OCI-LY3 (cell line): Measurements from ENCODE around the gene CCDC86.

Experiments
- CTCF ChIP-seq: fragments of 200-600, 300-600 bp; sonication (generic); IDR thresholded peaks from 2 replicates; pipeline ENCODE4 v1.5.1; 2014; ENCODE audit warnings: antibody characterized with exemption, low read length, low read depth
- EZH2phosphoT487 ChIP-seq: fragments of 200-600 bp; shearing (Covaris generic); IDR thresholded peaks from 2 replicates; pipeline ENCODE4 v1.6.1; 2018; ENCODE audit warnings: antibody characterized with exemption, mixed run types, low read depth

GRCh38 chr11:60795291-60795690 lies 46.6 kb upstream of the CCDC86 start:
- TF ChIP-seq EZH2phosphoT487 (no peak), CTCF (no peak)
